AG04449 (cell line): ENCODE data around the gene GRID2.

Source experiments
- CTCF ChIA-PET: fragments of 350-600 bp; formaldehyde crosslinking; extraction: SDS; loops from one replicate; lab custom pipeline; 2021; ENCODE audit warnings: antibody characterized with exemption; lab: Yijun Ruan, JAX
- POLR2A ChIA-PET: fragments of 400-600, 350-600 bp; formaldehyde crosslinking; extraction: SDS; loops from one replicate; lab custom pipeline; 2020; ENCODE audit warnings: antibody characterized with exemption, inconsistent platforms; lab: Yijun Ruan, JAX
- DNase-seq: peaks from one replicate; pipeline ENCODE4 v3.0.0-alpha.2; 2010; ENCODE audit warnings: low read depth, low spot score
- H3K4me3 ChIP-seq: 2 replicates; pipeline ENCODE4 v1.5.1; 2011; ENCODE audit warnings: low read depth, mild to moderate bottlenecking, control low read depth, low read length
- CTCF ChIP-seq: IDR thresholded peaks from one replicate; pipeline ENCODE4 v1.5.1; 2011; ENCODE audit warnings: mild to moderate bottlenecking, moderate library complexity, low read length, control low read depth, inconsistent platforms; ENCODE audit not compliant: insufficient read depth; ENCODE audit errors: missing control alignments

The GRID2 gene

GRCh38 chr4:93216646-93217045, 912.9 kb downstream of the GRID2 start:
- no peak overlapping the region for H3K4me3 ChIP-seq
- no peak for DNase-seq
- no peak for TF ChIP-seq CTCF
- CTCF ChIA-PET: no interaction called here
- POLR2A ChIA-PET: no interaction called here

- ChIA-PET CTCF (no interaction called here), POLR2A (no interaction called here)
- H3K4me3 ChIP-seq: no peak overlapping the region
- no peak for TF ChIP-seq CTCF
- no peak for DNase-seq
These were observed 913.7 kb downstream of the GRID2 start for GRCh38 chr4:93217431-93217830.

GRCh38 chr4:93221771-93222170, 918.0 kb downstream of the GRID2 start:
- no peak for TF ChIP-seq CTCF
- no peak for DNase-seq
- CTCF ChIA-PET: no interaction called here
- no peak overlapping the region for H3K4me3 ChIP-seq
- POLR2A ChIA-PET: no interaction called here

GRCh38 chr4:93228021-93228420, 924.3 kb downstream of the GRID2 start:
- no peak for TF ChIP-seq CTCF
- CTCF ChIA-PET: no interaction called here
- H3K4me3 ChIP-seq: no peak overlapping the region
- no peak for DNase-seq
- POLR2A ChIA-PET: no interaction called here

GRCh38 chr4:93232883-93233282, 929.1 kb downstream of the GRID2 start:
- ChIA-PET POLR2A (no interaction called here), CTCF (no interaction called here)
- DNase-seq: no peak
- no peak for TF ChIP-seq CTCF
- no peak overlapping the region for H3K4me3 ChIP-seq

- POLR2A ChIA-PET: no interaction called here
- CTCF ChIA-PET: no interaction called here
- DNase-seq: no peak
- no peak overlapping the region for H3K4me3 ChIP-seq
- TF ChIP-seq CTCF: no peak
These were observed 933.8 kb downstream of the GRID2 start for GRCh38 chr4:93237521-93237920.

GRCh38 chr4:93243262-93243661, 939.5 kb downstream of the GRID2 start:
- TF ChIP-seq CTCF: no peak
- ChIA-PET CTCF (no interaction called here), POLR2A (no interaction called here)
- DNase-seq: no peak
- H3K4me3 ChIP-seq: no peak overlapping the region
